ENCODE results near the gene HSD17B12.

DNA sequence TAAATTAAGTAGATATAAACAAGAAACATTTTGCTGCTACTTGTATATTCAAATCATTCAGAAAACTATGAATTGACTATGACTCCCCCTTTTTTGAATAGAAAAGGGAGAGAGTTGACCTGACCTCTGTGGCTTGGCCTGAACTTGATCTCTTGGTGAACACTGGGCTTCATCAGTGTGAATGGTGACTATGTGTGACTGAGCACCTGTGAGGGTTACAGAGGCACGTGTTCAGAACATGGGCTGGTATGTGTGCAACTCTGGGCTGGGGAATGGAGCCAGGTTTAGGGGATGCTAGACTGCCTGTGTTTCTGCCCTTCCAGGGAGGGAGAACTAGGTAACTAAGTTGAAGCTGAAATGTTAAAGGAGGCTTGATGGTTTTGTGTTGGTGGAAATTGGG lies 29.2 kb downstream of the HSD17B12 start:
- TF ChIP-seq, protein P1, sequence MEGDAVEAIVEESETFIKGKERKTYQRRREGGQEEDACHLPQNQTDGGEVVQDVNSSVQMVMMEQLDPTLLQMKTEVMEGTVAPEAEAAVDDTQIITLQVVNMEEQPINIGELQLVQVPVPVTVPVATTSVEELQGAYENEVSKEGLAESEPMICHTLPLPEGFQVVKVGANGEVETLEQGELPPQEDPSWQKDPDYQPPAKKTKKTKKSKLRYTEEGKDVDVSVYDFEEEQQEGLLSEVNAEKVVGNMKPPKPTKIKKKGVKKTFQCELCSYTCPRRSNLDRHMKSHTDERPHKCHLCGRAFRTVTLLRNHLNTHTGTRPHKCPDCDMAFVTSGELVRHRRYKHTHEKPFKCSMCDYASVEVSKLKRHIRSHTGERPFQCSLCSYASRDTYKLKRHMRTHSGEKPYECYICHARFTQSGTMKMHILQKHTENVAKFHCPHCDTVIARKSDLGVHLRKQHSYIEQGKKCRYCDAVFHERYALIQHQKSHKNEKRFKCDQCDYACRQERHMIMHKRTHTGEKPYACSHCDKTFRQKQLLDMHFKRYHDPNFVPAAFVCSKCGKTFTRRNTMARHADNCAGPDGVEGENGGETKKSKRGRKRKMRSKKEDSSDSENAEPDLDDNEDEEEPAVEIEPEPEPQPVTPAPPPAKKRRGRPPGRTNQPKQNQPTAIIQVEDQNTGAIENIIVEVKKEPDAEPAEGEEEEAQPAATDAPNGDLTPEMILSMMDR (IDR thresholded peaks at IDR 0.05; ENCODE audit: low read length): no peak
- no peak for TF ChIP-seq EZH2 (IDR thresholded peaks at IDR 0.05; ENCODE audit: borderline replicate concordance, low read length)

Measured in OCI-LY1 (cell line).